ENCODE results near the gene RIMBP2.

- TF ChIP-seq CTCF (conservative IDR thresholded peaks at IDR 0.05 in 1 of 2, IDR thresholded peaks at IDR 0.05 in 1 of 2; ENCODE audit: low read depth in 1 of 2, low read length in 2 of 2) (no peak), EZH2 (IDR thresholded peaks at IDR 0.05; ENCODE audit: low read length, missing control alignments) (no peak)
Measured at GRCh38 chr12:130526813-130527212, 189.3 kb downstream of the RIMBP2 start.

All from fibroblast of lung (primary cell).